Activated T-cell treated with anti-CD3 and anti-CD28 coated beads, Interleukin-2, amount 50 U/mL, for 48 hours (primary cell): Measurements from ENCODE around the gene RTKN.
"Not testable (repeated sequence)": the region's sequence is repeated elsewhere in the genome, so short reads cannot be mapped to it uniquely, and the experiment has no call there.

ENCODE experiments used
- DNase-seq, 2 experiments: peaks; one replicate each; pipeline ENCODE4 v3.0.0-alpha.2; 2020

Gene RTKN, protein sequence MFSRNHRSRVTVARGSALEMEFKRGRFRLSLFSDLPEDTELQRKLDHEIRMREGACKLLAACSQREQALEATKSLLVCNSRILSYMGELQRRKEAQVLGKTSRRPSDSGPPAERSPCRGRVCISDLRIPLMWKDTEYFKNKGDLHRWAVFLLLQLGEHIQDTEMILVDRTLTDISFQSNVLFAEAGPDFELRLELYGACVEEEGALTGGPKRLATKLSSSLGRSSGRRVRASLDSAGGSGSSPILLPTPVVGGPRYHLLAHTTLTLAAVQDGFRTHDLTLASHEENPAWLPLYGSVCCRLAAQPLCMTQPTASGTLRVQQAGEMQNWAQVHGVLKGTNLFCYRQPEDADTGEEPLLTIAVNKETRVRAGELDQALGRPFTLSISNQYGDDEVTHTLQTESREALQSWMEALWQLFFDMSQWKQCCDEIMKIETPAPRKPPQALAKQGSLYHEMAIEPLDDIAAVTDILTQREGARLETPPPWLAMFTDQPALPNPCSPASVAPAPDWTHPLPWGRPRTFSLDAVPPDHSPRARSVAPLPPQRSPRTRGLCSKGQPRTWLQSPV

DNA sequence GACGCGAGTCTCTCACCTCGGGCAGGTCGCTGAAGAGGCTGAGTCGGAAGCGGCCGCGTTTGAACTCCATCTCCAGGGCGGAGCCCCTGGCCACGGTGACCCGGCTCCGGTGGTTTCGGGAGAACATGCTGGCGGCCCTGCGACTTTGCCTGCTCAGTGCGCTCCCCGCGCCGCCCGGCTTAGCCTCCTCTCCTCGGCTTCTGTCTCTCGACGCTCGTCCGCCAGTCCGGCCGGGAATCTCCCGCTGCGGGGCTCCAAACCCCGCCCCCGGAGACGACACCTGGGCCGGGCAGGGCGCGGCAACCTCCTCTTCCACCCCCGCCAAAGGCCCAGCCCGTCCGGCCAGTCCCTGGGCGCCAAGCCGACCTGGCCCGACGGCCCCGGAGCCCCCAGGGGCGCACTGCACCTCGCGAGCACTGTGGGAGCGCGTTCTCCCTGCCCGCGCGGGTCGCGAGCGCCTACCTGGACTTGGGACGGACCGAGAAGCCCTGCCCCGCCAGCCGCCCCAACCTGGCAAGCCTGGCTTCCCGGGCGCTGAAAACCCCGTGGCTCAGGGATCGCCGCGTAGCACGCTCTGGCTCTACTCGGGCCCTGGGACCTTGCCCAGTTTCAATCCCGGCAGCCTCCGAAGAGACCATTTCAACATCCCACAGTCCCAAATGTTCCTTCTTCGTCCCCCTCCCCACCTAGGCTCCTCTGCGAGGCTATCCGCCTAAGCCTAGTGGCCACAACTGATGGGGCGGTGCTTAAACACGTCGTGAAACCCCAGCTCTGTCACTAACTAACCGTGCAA lies at the start of gene RTKN:
RTKN (minus strand) TSS at position 248 of the 793 bp plus-strand sequence; CDS start at position 127, 121 bp downstream.
- DNase-seq = peak; percentile 52 to 61

DNA sequence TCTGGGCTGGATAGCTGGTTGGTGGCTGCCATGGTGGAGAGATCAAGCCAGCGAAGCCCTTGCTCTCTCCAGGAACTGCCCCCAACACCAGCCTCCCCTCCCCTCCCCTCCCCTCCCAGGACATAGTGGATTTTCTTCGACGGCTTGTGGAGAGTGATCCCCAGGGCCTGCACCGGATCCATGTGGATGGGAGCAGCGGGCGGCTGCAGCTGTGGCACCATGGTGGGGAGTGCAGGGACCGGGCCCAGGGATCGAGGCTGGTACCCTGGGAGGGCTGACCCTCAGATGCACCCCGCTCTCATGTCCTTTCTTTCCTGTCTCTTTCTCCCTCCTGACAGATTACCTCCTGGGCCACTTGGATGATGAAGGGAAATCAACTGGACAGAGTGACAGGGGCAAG lies 48.2 kb upstream of the RTKN start:
- no peak for DNase-seq

DNA sequence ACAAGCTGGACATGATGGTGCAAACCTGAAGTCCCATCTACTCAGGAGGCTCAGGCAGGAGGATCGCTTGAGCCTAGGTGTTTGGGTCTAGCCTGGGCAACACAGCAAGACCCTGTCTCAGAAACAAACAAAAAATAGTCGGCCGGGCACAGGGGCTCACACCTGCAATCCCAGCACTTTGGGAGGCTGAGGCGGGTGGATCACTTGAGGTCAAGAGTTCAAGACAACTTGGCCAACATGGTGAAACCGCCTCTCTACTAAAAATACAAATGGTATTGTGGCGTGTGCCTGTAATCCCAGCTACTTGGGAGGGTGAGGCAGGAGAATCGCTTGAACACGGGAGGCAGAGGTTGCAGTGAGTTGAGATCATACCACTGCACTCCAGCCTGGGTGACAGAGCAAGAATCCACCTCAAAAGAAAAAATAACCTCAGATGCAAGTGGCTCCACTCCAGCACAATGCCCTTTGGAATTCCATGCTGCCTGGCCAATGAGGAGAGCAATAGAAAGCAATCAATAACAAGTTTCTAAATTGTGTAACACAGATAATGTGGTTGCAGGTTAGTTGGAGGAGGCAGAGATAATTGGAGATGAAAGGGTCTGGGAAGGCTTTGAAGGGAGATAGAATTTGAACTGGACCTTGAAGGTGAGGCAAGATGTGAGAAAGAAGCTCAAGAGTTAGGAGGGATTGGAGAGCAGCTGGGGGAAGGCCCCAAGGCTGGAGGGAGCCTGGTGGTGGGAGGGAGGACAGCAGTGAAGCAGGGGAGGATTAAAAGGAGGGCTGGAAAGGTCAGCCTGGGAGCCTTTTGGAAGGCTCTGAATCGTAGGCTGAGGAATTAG lies 47.1 kb upstream of the RTKN start:
- DNase-seq = no peak

DNA sequence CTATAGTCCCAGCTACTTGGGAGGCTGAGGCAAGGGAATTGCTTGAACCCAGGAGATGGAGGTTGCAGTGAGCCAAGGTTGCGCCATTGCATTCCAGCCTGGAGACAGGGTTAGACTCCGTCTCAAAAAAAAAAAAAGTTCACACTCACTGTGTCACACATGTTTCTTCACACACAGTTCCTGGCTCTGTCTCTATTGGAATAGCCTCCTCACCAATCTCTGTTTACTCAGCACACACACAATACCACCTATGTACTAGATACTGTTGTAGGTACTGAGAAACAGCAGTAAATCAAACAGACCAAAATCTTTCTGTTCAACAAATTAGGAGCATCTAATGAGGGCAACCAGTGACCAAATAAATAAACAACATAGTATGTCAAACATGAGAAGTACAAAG lies 44.4 kb upstream of the RTKN start:
- no peak for DNase-seq

DNA sequence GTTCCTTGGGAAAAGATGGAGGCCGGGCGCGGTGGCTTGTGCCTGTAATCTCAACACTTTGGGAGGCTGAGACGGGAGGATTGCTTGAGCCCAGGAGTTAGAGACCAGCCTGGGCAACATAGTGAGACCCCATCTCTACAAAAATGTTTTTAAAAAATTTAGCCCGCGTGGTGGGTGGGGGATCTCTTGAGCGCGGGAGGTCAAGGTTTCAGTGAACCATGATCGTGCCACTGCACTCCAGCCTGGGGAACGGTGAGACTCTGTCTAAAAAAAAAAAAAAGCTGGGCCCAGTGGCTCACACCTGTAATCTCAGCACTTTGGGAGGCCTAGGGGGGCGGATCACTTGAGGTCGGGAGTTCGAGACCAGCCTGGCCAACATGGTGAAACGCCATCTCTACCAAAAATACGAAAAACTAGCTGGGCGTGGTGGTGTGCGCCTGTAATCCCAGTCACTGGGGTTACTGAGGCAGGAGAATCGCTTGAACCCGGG lies 42.0 kb upstream of the RTKN start:
- not testable (repeated sequence) for DNase-seq

DNA sequence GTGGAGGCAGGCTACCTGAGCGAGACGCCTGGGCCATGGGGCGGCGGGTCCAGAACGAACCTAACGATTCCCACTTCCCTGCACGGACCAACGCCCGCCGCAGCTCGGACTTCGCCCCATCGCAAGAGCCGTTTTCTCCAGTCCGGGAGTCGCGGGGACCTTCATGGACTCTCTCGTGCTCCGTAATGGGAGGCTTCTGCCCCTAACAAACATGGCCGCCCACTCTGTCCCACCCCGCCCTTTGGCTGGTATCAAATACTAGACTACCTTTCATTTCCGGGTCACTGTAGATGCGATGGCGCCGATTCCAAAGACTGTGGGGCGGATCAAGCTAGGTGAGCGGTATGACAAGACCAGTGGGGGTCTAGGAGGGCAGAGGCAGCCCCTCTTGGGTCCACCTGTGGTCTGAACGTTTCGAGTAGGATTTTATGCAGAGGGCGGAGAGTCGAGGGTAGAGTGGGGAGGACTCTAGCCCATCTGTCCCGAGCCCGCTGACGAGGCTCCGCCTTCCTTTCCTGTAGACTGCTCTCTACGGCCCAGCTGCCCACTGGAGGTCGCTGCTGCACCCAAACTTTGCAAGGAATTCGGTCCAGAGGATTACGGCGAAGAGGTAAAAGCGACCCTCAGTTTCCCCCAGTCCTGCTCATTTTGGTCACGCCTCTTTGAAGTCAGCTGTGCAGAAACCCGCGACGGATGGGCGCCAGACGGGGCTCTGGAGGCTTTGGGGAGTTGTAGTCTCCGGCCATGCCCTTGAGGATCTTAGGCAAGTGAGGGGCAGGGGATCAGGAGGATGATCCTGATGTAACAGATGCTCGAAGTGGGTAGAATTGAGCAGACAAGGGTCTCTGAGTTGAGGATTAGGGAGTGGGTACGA lies 41.3 kb upstream of the RTKN start, which contains the start of the genes CCDC142 and TTC31:
CCDC142 (minus strand) TSS at position 198 of the 874 bp plus-strand sequence; CDS start at position 37, 161 bp downstream.
TTC31 (plus strand) TSS at position 281 of the 874 bp plus-strand sequence; CDS start at position 296, 15 bp downstream.
- peak; percentile 95 to 96 for DNase-seq

DNA sequence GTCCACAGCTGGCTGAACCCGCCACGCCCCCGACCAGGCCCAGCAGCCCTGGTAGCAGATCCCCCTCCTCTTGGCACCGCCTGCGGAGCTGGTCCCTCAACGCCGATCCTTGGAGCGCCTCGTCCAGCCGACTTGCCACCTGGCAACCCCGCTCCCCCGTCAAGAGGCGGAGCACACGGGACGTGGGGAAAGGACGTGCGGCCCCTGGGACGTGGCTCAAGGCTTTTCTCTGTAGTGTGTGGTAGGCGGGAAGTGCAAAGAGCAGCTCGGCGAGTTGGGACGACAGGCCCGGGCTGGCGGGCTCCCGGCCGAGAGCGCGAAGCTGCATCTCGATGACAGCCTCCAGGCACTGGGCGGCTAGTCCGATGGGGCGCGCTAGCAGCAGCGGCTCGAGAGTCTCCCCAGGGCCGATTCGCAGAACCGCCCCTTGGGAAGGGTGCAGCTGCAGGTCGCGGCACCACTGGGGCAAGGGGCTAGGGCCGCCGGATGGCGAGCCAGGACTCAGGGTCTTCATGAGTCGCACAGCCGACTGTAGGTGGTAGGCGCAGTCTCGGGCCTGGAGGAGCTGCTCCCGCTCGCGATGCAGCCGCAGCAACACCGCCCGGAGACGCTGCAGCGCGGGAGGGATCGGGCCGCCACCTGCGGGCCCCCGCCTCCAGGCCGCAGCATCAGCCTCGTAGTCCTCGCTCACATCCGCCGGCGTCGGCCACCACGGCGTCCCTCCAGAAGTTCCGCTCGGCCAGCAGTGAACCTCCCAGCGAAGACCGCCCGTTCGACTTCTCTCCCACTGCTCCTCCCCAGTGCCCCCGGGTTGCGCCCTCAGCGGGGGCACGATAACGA lies 40.4 kb upstream of the RTKN start:
- DNase-seq = no peak

DNA sequence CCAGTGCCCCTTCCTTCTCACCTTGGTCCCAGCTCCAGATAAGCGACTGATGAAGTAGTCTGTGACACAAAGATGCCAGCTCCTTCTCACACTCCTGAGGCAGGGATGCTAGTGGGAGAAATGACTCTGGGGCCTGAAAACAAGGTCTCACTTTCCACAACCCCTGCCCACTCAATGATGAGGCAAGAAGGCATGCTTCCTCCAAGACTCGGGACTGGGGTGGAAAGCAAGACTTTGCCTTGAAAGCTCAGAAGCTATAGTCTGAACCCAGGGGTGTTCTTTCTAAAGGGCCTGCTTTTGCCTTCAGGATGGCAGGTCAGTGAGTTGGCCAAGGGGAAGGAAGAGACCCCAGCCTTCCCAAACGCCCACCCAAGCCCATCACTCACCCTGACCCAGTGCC lies 39.7 kb upstream of the RTKN start:
- DNase-seq = no peak

DNA sequence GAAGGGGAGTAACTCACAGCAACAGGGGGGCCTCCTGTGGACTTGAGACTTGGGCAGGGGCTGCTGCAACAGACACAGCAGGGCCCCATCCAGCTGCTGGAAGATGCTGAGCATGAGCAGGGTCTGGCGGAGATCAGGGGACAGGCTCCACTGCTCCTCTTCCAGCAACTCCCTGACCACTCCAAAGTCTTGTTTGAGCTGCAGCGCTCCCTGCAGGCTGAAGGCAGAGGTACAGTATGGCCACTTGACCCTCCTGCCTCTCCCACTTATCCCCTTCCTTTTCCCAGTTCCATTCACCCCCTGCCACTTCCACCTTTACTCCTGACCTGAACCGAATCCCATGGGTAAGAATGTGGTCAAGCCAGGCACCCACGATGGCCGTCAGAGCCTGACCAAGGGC lies 33.2 kb upstream of the RTKN start:
- no peak for DNase-seq

DNA sequence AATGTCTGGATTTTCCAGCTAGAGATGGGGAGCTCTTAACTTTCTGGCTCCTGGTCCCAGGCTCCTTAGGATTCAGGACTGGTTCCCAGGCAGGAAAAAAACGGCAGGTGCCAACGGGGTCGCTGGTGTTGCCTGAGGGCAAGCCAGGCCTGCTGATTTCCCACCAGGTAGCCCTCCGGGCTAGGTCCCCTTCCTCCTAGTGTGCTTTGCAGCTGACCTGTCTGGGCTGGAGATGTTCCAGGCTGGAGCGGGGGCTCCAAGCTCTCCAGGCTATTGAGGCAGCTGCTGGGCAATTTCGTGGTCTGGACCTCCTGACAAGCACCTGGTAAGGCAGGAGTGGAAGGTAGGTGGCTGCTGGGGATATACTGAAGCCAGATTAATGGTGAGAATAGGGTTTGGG lies 32.7 kb upstream of the RTKN start:
- no peak for DNase-seq

DNA sequence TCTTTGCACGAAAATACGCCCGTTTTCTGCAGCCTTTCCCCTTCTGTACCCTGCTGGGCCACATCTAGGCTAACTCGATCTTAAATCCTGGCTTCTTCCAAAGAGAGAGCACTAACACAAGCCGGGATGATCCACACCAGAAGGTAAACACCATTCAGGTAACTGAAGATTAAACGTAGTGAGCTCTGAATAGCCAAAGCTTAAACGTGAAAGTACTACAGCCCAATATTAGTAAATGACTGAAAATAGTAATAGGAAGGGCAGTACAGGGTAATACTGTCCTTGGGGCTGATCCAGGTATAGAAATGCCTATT lies 31.2 kb upstream of the RTKN start:
- no peak for DNase-seq

DNA sequence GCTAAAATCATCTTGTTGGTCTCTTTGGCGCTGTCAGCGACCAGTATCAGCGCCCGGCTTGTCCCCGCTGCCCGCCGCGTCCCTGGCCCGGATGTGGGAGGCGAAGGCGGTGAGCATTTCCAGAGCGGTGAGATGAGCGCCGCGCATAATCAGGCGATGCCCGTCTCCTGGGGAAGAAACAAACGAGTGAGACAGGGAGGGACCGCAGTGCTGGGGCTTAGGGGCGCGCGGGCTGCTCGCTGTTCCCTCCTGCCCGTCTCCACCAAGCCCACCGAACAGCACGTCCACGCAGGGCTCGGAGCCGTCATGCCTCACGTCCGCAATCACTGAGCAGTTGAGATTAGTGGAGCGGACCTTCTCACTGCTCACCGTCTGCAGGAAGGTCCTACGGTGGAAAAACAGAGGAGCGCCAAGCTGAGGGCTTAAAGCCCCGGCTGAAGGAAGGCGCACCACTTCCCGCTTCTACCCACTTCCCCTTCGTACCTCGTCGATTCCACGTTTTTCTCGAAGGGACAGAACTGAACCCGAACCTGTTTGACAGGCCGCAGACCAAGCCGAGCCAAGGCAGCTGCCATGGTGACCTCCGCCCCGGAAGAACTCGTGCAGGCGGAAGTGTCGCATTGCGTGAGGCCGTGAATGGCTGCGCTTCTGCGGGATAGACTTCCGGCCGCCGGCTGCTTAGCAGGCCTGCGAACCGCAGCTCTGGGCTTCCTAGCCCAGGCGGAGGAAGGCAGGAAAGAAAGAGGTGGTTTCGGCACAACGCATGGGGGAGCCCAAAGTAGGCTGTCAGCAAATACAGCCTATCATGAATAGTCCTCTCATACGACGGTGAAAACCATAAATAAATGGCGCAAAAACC lies 30.6 kb upstream of the RTKN start, which contains the start of gene MRPL53:
MRPL53 (minus strand) TSS at position 595 of the 859 bp plus-strand sequence; CDS start at position 575, 20 bp downstream.
- peak; percentile 97 to 98 for DNase-seq

DNA sequence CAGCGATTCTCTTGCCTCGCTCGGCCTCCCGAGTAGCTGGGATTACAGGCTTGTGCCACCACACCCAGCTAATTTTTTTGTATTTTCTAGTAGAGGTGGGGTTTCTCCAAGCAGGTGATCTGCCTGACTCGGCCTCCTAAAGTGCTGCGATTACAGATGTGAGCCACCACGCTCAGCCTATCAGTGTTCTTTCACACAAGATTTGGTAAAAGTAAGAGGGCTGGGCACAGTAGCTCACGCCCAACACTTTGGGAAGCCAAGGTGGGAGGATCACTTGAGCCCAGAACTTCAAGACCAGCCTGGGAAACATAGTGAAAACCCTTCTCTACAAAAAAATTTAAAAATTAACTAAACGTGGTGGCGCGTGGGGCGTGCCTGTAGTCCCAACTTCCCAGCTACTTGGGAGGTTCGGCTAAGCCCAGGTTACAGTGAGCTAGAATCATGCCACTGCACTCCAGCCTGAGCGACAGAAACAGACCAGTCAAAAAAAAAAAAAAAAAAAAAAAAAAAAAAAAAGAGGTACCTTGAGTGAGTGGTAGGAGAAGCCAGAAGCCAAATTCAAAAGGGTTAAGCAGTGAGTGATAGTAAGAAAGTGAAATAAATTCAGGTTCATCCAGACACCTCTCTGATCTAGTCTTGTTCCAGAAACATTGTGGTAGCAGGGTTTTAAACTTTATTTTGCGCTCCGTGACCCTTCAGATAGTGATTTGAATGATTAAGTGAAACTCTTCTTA lies 29.8 kb upstream of the RTKN start:
- DNase-seq = no peak

DNA sequence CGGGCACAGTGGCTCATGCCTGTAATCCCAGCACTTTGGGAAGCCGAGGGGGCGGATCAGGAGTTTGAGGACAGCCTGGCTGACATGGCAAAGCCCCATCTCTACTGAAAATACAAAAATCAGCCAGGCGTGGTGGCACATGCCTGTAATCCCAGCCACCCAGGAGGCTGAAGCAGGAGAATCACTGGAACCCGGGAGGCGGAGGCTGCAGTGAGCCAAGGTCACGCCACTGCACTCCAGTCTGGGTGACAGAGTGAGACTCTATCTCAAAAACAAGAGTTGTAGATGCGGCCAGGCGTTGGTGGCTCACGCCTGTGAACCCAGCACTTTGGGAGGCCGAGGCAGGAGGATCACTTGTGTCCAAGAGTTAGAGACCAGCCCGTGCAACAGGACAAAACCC lies 29.0 kb upstream of the RTKN start:
- DNase-seq = not testable (repeated sequence)

DNA sequence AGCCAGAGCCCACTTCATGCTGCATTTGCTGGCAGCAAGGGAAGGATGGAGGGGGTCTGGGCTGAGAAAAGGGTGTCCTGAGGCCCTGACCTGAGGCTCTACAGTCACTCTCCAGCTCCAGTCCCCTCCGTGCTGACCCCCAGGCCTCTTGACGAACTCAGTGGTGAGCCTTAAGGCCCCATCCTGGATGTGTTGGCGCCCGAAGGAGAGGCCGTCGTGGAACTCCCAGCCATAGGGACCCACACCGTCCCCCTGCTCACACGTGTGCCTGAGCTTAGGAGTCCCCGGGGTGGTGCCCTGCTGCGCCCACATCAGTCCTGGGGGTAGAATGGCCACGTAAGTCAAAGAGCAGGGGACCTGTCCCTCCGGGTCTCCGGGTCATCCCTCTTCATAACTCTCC lies 22.7 kb upstream of the RTKN start:
- DNase-seq = no peak

DNA sequence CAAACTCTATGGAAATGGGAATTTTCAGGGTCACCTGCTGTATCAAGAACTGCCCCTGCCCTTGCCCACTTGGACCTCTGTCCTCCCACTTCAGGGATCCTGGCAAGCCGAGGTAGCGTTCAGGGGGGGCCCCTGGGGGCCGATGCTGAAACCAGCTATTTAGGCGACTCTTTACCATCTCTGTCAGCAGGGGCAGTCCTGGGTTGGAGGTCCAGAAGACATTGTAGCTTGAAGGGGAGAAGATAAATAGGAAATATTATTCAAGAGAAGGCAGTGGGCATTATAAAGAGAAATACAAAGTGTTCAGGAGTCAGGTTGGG lies 21.0 kb upstream of the RTKN start:
- DNase-seq = no peak

DNA sequence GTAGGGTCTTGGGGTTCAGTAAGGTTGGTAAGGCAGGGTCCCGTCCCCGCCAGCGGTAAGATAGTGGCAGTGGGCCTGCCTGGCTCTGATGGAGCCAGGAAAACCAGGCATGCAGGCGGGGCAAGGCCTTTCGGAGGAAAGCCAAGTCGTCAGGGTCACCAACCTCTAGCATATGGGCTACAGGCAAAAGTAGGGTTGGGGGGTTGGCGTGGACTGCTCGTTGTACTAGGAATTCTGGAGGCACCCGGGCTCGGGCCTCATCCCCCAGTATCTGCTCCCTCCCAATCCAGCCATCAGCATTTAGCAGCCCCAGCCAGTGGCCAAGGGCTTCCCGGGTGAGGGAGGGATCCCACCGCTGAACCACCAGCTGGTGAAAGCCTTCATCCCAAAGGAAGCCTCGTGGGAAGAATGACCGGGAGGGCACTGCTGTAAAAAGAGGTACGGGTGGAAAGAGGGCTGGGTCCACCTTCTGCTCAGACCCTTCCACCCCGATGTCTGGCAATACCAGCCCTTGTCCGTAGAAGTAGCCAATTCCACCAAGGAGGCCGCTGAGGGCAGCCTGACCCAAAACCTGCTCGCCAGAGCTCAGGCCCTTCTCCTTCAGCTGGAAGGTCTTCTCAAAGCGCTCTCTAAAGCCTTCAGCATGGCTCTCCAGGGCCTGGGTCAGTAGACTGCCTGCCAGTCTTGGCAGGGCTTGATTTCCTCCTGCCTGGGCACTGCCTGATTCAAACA lies 20.5 kb upstream of the RTKN start:
- DNase-seq = no peak
